ENCODE data around the gene KIAA0753. TPM values are rescaled to one million over a fixed set of nuclear protein-coding genes. Genes with fewer than 3 reads are reported as not detected.

The KIAA0753 gene
- total and polyA plus RNA-seq, 2 of the 4 experiments (the other 2 are of a cell fraction), result 10.2 to 17.6 TPM

GRCh38 chr17:6580625-6581024 lies 59.9 kb downstream of the KIAA0753 start:
- Histone ChIP-seq H3K79me1 (ENCODE audit: low read depth in 1 of 2, low read length in 2 of 2) (no peaks in the 10 kb centered on the region; a peak in 2 of 4 replicates), H4K20me1 (ENCODE audit: insufficient read depth, low read length) (no peaks in the 10 kb centered on the region), H2AK5ac (ENCODE audit: low read depth, low read length) (no peak overlapping the region), H2BK20ac (ENCODE audit: low read depth, low read length) (no peak overlapping the region), H3K27ac (ENCODE audit: insufficient read depth, low read length) (no peak overlapping the region), H4K91ac (ENCODE audit: insufficient read depth, low read depth, low read length) (no peak overlapping the region), H2BK5ac (ENCODE audit: low read depth, low read length, poor library complexity, severe bottlenecking) (no peak overlapping the region), H3K9me3 (ENCODE audit: control insufficient read depth, insufficient read depth, low read length) (no peaks in the 10 kb centered on the region), H3K27me3 (ENCODE audit: control insufficient read depth, insufficient read depth, low read length) (no peaks in the 10 kb centered on the region), H3K4me2 (ENCODE audit: low read depth, low read length) (no peak overlapping the region), H2AFZ (replicated peaks; ENCODE audit: low read length, poor library complexity) (no peak overlapping the region), H3K9ac (ENCODE audit: low read depth, low read length) (no peak overlapping the region), H3K36me3 (ENCODE audit: control insufficient read depth, insufficient read depth, low read length) (peaks cover 34% of the 10 kb centered on the region), H4K8ac (ENCODE audit: low read depth in 2 of 2, low read length in 2 of 2) (no peak overlapping the region), H2BK120ac (ENCODE audit: low read depth, low read length) (no peak overlapping the region), H3K4ac (ENCODE audit: low read depth, low read length) (no peak overlapping the region), H3K18ac (ENCODE audit: low read depth, low read length) (no peak overlapping the region), H3K23ac (ENCODE audit: low read depth, low read length) (no peak overlapping the region), H3K4me3 (ENCODE audit: insufficient read depth, low read depth, low read length) (no peak overlapping the region), H2AK9ac (replicated peaks; ENCODE audit: low read depth, low read length, poor library complexity) (no peak overlapping the region), H3K14ac (replicated peaks; ENCODE audit: low read depth, low read length) (no peak overlapping the region), H3K4me1 (ENCODE audit: control insufficient read depth, insufficient read depth, low read length) (peaks cover 3% of the 10 kb centered on the region), H2BK15ac (ENCODE audit: low read depth, low read length) (no peak overlapping the region), H3K56ac (ENCODE audit: extremely low read depth, insufficient read depth, low read length) (no peak overlapping the region), H3K9me1 (ENCODE audit: insufficient read depth, low read length) (peaks cover 3% of the 10 kb centered on the region; the same call in 1 of the 2 replicates), H4K5ac (ENCODE audit: low read depth, low read length) (no peak overlapping the region)
- intact Hi-C loops (cut with micrococcal nuclease), result no loop called here
- ChIA-PET CTCF (no interaction called here), POLR2A (ENCODE audit: unreplicated experiment) (no interaction called here)
- BruUV-seq (replicated peaks), result no TSS peak
- DNase-seq (no peak), ATAC-seq (ENCODE audit: low read depth) (no peak)
- TF ChIP-seq MAZ (IDR thresholded peaks at IDR 0.05; ENCODE audit: borderline replicate concordance, low read depth, low read length) (no peak), CEBPB (IDR thresholded peaks at IDR 0.05; ENCODE audit: low read depth, low read length) (no peak), CTCF (conservative IDR thresholded peaks at IDR 0.05; ENCODE audit: low read depth, low read length) (no peak), RCOR1 (IDR thresholded peaks at IDR 0.05; ENCODE audit: insufficient replicate concordance, low read length) (no peak), MAFK (IDR thresholded peaks at IDR 0.05; ENCODE audit: low read depth, low read length) (no peak), RAD21 (IDR thresholded peaks at IDR 0.05; ENCODE audit: low read length) (no peak), CHD1 (IDR thresholded peaks at IDR 0.05; ENCODE audit: low read depth, low read length) (no peak), BHLHE40 (IDR thresholded peaks at IDR 0.05; ENCODE audit: low read depth, low read length) (no peak), RFX5 (IDR thresholded peaks at IDR 0.05; ENCODE audit: low read depth, low read length) (no peak), FOS (IDR thresholded peaks at IDR 0.05; ENCODE audit: low read depth, low read length) (no peak)
- TF ChIP-seq, protein P1, sequence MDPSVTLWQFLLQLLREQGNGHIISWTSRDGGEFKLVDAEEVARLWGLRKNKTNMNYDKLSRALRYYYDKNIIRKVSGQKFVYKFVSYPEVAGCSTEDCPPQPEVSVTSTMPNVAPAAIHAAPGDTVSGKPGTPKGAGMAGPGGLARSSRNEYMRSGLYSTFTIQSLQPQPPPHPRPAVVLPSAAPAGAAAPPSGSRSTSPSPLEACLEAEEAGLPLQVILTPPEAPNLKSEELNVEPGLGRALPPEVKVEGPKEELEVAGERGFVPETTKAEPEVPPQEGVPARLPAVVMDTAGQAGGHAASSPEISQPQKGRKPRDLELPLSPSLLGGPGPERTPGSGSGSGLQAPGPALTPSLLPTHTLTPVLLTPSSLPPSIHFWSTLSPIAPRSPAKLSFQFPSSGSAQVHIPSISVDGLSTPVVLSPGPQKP (IDR thresholded peaks at IDR 0.05; ENCODE audit: borderline replicate concordance, low read depth, low read length), result no peak
- in situ Hi-C loops (cut with MboI; ENCODE audit: low sequenced_read_pairs), result no loop called here
- dilution Hi-C loops (cut with HindIII; ENCODE audit: low sequenced_read_pairs, unreplicated experiment), result no loop called here
- 90% methylated on average over 4 of the region's 9 CpGs; no CpG with 5 or more reads in 1 of the 2 experiments for WGBS, 2 experiments (ENCODE audit: extremely low coverage in 2 of 2, insufficient read length in 1 of 2)
